HG03095 (cell line): ENCODE measurements around the gene CCDC74A.
"Not testable (repeated sequence)": the region's sequence is repeated elsewhere in the genome, so short reads cannot be mapped to it uniquely, and the experiment has no call there.

ENCODE experiments used
- ATAC-seq: cut with Tn5 transposase; IDR thresholded peaks from one replicate; pipeline ENCODE4 v1.9.1; 2021; ENCODE audit warnings: moderate library complexity; ENCODE audit not compliant: unreplicated experiment

CCDC74A gene

DNA sequence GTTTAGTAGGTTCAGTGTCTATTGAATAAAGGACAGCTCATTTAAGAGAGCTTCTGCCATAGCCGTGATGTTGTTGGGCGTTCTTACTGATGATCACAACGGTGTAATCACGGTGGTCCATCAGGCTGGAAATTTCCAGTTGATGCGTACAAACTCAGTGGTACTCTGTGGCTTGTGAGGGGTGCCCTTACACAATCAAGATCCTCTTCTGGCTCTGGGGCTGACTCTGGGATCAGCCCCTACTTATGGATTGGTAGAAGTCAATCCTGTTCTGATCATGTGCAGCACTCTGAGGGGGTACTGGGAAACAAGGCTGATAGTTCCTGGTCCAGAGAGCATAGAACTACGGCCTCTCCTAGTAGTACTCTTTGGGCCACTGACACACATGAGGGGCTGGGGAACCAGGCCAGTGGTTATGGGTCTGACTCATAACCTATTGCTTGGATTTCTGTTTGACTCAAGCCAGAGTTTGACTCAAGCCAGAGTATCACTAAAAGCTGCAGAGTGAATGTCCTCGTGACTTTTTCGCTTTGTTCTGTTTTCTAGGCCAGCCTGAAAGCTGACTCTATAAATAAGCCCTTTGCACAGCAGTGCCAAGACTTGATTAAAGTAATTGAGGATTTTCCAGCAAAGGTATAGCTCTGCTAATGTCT is 29.2 kb upstream of the CCDC74A start:
- ATAC-seq = peak; percentile 94

- ATAC-seq = not testable (repeated sequence)
Observed at GRCh38 chr2:131503587-131503986, 24.1 kb upstream of the CCDC74A start.

GRCh38 chr2:131504082-131504750 is 23.5 kb upstream of the CCDC74A start:
- ATAC-seq = not testable (repeated sequence)

GRCh38 chr2:131509615-131510014 is 18.1 kb upstream of the CCDC74A start:
- ATAC-seq = no peak

DNA sequence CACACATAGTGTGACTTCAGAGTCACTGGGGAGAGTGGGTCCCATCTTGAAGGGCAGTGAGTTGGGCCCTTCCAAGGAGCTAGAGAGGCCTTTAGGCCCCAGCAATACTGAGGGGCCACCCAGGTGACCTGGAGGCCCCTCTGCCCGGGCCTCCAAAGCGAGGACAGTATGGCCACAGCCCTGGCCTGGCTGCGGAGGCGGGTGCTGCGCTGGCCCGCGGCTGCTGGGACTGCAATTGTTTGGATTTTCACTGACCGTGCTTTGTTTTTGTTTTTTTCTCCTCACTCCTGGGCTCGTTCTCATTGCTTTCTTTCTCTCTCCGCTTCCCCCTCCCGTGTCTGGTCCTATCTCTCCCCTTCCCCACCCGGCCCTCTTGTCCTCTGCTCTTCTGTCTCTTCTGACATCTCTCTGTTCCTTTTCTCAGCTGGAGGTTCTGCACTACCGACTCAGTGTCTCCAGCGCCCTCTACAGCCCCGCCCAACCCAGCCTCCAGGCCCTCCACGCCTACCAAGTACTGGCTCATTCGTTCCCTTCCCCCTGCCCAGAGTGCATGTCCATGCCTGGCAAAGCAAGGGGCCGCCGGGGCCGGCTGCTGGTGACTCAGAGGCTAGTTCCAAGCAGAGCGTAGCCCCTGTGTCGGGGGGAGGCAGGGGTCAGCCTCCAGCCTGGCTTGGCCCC is 16.3 kb upstream of the CCDC74A start:
- not testable (repeated sequence) for ATAC-seq

- ATAC-seq = not testable (repeated sequence)
Observed at GRCh38 chr2:131511969-131512870, 15.5 kb upstream of the CCDC74A start.

GRCh38 chr2:131514408-131515166 is 13.1 kb upstream of the CCDC74A start:
- ATAC-seq = peak; percentile 81

- ATAC-seq = not testable (repeated sequence)
Observed at GRCh38 chr2:131515235-131515634, 12.5 kb upstream of the CCDC74A start.

- no peak for ATAC-seq
Observed at GRCh38 chr2:131516011-131516410, 11.7 kb upstream of the CCDC74A start.

DNA sequence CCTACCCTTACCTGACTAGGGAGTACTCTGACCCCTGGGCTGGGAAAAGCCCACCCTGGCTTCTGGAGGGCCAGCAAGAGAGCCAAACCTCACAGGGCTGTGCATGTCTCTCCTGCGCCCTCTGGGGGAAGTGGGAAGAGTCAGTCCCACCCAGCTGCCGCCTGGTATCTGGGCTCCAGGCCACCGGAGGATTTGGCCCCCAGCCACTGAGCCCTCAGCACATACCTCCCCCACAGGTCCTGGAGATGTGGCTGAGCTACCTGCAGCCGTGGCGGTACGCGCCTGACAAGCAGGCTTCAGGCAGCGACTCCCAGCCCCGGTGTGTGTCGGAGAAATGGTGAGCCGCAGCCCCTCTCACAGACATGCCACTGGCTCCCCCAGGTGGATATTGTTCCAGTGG is 11.1 kb upstream of the CCDC74A start:
- ATAC-seq = not testable (repeated sequence)

DNA sequence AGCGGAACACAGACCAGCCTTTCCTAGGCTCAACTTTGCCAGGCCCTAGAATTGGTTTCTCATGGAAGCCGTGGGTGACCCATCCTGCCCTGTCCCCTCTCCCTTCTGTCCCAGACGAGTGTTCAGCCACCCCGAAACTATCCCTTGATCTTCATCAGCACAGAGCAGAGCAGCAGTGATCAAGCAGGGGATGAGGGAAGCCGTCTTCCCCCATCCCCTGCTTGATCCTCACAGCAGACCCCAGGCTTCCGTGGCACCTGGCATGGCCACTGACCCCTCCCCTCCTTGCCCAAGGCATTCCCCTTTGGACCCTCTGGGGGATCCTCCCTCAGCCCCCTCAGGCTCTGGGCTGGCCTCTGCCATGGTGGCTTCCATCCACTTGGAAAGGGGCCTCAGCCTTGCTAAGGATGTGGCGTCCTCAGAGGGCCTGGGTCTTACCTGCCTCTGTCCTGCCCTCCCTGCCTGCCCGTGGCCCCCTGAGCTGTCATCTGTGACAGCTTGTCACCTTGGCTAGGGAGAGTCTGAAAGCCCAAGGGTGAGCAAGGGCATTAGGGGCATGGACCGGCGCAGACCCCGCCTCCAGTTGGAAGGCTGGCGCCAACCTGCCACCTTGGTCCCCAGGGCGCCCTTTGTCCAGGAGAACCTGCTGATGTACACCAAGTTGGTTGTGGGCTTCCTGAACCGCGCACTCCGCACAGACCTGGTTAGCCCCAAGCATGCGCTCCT is 10.4 kb upstream of the CCDC74A start:
- ATAC-seq = no peak

DNA sequence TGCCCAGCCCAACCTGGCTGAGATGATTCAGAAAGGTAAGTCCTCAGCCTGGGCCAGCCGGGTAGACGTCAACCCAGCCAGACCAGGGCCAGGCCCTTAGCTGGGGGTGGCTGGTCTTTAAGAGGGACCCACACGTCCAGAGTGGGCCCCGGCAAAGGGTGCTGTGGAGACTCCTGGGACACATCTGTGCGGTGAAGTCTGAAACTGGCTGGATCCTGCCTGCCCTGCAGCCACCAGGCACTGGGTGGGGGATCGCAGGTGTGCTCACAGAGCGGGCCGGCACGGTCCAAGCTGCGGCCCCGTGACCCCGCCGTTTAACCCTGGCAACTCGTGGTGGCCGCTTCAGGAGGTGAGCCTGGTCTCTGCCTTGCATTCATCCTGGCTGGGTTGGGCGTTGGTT is 9.8 kb upstream of the CCDC74A start:
- not testable (repeated sequence) for ATAC-seq

GRCh38 chr2:131518531-131518930 is 9.2 kb upstream of the CCDC74A start:
- not testable (repeated sequence) for ATAC-seq

- no peak for ATAC-seq
Observed at GRCh38 chr2:131519466-131519865, 8.2 kb upstream of the CCDC74A start.

DNA sequence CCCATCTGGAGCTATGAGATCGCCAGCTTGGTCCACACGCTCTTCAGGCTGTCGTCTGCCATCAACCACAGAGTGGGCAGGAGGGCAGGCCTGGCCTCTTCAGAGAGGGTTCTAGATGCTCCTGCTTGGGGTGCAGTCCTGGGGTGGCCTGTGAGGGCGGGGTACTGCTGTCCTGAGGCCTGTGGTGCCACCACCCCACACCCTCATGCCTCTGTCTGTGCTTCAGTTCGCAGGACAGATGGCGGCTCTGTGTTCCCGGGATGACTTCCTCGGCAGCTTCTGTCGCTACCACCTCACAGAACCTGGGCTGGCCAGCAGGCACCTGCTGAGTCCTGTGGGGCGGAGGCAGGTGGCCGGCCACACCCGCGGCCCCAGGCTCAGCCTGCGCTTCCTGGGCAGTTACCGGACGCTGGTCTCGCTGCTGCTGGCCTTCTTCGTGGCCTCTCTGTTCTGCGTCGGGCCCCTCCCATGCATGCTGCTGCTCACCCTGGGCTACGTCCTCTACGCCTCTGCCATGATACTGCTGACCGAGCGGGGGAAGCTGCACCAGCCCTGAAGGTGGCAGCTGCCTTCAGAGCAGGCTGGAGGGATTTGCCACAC is 7.7 kb upstream of the CCDC74A start:
- not testable (repeated sequence) for ATAC-seq

DNA sequence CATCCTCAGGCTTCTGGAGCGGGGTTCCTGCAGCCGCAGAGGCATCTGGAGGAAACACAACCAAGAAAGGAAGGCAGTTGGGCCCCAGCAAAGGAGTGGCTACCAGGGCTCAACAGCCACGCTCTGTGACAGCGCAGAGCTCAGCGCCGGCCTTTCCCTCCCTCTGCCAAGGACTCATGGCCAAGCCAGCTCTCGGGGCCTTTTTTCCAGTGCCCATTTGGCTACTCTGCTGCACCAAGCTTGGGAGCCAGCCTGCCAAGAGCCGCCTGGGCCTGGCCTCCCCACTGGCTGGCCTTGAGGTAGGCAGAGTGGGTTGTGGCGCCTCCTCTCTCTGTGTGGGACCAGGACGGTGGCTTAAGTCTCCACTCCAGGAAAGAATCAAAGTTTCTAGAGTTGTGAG is 7.2 kb upstream of the CCDC74A start:
- ATAC-seq = no peak

DNA sequence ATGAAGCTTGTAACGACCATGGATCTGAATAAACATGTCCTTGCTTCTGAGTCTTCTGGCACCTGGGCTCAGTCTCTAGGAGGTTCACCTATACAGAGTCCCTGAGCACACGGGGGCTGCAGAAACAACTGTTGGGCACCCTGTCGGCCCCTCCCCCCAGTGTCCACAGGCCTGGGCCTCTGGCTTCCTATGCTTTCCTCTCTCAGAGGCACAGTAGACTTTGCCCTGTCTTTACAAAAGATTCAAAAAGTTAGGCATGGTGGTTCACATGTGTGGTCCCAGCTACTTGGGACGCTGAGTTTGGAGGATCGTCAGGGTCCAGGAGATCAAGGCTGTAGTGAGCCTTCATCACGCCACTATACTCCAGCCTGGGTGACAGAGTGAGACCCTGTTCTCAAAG is 6.2 kb upstream of the CCDC74A start:
- not testable (repeated sequence) for ATAC-seq

- ATAC-seq = no peak
Observed at GRCh38 chr2:131521961-131522781, 5.5 kb upstream of the CCDC74A start.
